A549 (cell line): ENCODE measurements around the gene CHIT1.

Experiments
- CEBPB ChIP-seq, 2 experiments: fragments of >200 bp in 1 of 2; sonication (Bioruptor Twin) in 1 of 2; formaldehyde crosslinking in 1 of 2; IDR thresholded peaks; 2 replicates each; pipeline ENCODE4 v1.6.1; 2012 to 2016
- CHD2 ChIP-seq: fragments of 150-350 bp; IDR thresholded peaks from 2 replicates; pipeline ENCODE4 v1.6.1; 2014; ENCODE audit warnings: low read length; ENCODE audit not compliant: partially characterized antibody
- EP300 ChIP-seq, 2 experiments: fragments of >200 bp; sonication (Bioruptor Twin); formaldehyde crosslinking; IDR thresholded peaks; 2 replicates in 1 of 2; 3 replicates in 1 of 2; pipeline ENCODE4 v1.6.1; 2016 to 2017
- FOSL2 ChIP-seq, 2 experiments: fragments of 450-650 bp in 1 of 2; fragments of >200 bp in 1 of 2; sonication (Bioruptor Twin) in 1 of 2; formaldehyde crosslinking; IDR thresholded peaks; 2 replicates each; pipeline versions ENCODE4 v1.5.0 to v1.6.1; 2016 to 2020; ENCODE audit warnings: mild to moderate bottlenecking in 1 of 2, moderate library complexity in 1 of 2
- KDM1A ChIP-seq: fragments of 200-600 bp; sonication (generic); IDR thresholded peaks from 2 replicates; pipeline ENCODE4 v1.6.1; 2016; ENCODE audit warnings: low read depth, mild to moderate bottlenecking
- MAZ ChIP-seq: fragments of 150-350 bp; IDR thresholded peaks from 2 replicates; pipeline ENCODE4 v1.6.1; 2014; ENCODE audit warnings: antibody characterized with exemption, low read depth, low read length, borderline replicate concordance
- MYC ChIP-seq: IDR thresholded peaks from 2 replicates; pipeline ENCODE4 v1.6.1; 2012; ENCODE audit warnings: mild to moderate bottlenecking, inconsistent platforms, low read length, improper control_type of control experiment, borderline replicate concordance
- NPAS2 ChIP-seq: fragments of 250-450 bp; sonication (Bioruptor Pico); IDR thresholded peaks from 2 replicates; pipeline ENCODE4 v1.8.0; 2022; ENCODE audit warnings: mild to moderate bottlenecking, moderate library complexity, borderline replicate concordance
- POLR2A ChIP-seq: IDR thresholded peaks from 2 replicates; pipeline ENCODE4 v1.6.1; 2012; ENCODE audit warnings: mild to moderate bottlenecking, low read length
- RAD21 ChIP-seq, 2 experiments: fragments of >200 bp in 1 of 2; sonication (Bioruptor Twin) in 1 of 2; formaldehyde crosslinking in 1 of 2; IDR thresholded peaks in 1 of 2; conservative IDR thresholded peaks in 1 of 2; 2 replicates in 1 of 2; 3 replicates in 1 of 2; pipeline ENCODE4 v1.6.1; 2012 to 2018; ENCODE audit warnings: inconsistent platforms in 1 of 2
- RFX5 ChIP-seq: fragments of 450-650 bp; IDR thresholded peaks from 2 replicates; pipeline ENCODE4 v1.7.1; 2014; ENCODE audit warnings: antibody characterized with exemption, mild to moderate bottlenecking, moderate library complexity
- TP53 ChIP-seq: fragments of 250-450 bp; sonication (Bioruptor Pico); IDR thresholded peaks from 2 replicates; pipeline ENCODE4 v1.5.0; 2021; ENCODE audit warnings: mild to moderate bottlenecking, moderate library complexity
- TF ChIP-seq, protein P1 (sequence below): fragments of 200-600 bp; sonication (generic); IDR thresholded peaks from 2 replicates; pipeline ENCODE4 v1.6.1; 2016; ENCODE audit warnings: antibody characterized with exemption, mild to moderate bottlenecking, moderate library complexity
- TF ChIP-seq, protein P2 (sequence below): fragments of >200 bp; sonication (Bioruptor Twin); formaldehyde crosslinking; IDR thresholded peaks from 3 replicates; pipeline ENCODE4 v1.5.1; 2016

GRCh38 chr1:203215573-203215972, 13.9 kb downstream of the CHIT1 start:
- no peak for TF ChIP-seq CEBPB (IDR thresholded peaks at IDR 0.05)
- TF ChIP-seq, protein P1, sequence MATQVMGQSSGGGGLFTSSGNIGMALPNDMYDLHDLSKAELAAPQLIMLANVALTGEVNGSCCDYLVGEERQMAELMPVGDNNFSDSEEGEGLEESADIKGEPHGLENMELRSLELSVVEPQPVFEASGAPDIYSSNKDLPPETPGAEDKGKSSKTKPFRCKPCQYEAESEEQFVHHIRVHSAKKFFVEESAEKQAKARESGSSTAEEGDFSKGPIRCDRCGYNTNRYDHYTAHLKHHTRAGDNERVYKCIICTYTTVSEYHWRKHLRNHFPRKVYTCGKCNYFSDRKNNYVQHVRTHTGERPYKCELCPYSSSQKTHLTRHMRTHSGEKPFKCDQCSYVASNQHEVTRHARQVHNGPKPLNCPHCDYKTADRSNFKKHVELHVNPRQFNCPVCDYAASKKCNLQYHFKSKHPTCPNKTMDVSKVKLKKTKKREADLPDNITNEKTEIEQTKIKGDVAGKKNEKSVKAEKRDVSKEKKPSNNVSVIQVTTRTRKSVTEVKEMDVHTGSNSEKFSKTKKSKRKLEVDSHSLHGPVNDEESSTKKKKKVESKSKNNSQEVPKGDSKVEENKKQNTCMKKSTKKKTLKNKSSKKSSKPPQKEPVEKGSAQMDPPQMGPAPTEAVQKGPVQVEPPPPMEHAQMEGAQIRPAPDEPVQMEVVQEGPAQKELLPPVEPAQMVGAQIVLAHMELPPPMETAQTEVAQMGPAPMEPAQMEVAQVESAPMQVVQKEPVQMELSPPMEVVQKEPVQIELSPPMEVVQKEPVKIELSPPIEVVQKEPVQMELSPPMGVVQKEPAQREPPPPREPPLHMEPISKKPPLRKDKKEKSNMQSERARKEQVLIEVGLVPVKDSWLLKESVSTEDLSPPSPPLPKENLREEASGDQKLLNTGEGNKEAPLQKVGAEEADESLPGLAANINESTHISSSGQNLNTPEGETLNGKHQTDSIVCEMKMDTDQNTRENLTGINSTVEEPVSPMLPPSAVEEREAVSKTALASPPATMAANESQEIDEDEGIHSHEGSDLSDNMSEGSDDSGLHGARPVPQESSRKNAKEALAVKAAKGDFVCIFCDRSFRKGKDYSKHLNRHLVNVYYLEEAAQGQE = no peak
- TF ChIP-seq, protein P2, sequence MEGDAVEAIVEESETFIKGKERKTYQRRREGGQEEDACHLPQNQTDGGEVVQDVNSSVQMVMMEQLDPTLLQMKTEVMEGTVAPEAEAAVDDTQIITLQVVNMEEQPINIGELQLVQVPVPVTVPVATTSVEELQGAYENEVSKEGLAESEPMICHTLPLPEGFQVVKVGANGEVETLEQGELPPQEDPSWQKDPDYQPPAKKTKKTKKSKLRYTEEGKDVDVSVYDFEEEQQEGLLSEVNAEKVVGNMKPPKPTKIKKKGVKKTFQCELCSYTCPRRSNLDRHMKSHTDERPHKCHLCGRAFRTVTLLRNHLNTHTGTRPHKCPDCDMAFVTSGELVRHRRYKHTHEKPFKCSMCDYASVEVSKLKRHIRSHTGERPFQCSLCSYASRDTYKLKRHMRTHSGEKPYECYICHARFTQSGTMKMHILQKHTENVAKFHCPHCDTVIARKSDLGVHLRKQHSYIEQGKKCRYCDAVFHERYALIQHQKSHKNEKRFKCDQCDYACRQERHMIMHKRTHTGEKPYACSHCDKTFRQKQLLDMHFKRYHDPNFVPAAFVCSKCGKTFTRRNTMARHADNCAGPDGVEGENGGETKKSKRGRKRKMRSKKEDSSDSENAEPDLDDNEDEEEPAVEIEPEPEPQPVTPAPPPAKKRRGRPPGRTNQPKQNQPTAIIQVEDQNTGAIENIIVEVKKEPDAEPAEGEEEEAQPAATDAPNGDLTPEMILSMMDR = no peak
- TF ChIP-seq NPAS2 (CRISPR knock-in tag) = no peak
- no peak for TF ChIP-seq EP300 (IDR thresholded peaks at IDR 0.05)
- TF ChIP-seq RFX5 = no peak
- no peak for TF ChIP-seq MAZ
- no peak for TF ChIP-seq KDM1A
- no peak for TF ChIP-seq FOSL2 (IDR thresholded peaks at IDR 0.05)
- no peak for TF ChIP-seq FOSL2 (CRISPR knock-in tag; IDR thresholded peaks at IDR 0.05)
- no peak for TF ChIP-seq RAD21 (conservative IDR thresholded peaks at IDR 0.05 in 1 of 2, IDR thresholded peaks at IDR 0.05 in 1 of 2)
- TF ChIP-seq TP53 = no peak
- no peak for TF ChIP-seq CHD2
- no peak for TF ChIP-seq POLR2A
- TF ChIP-seq MYC = no peak
